Neural cell (in vitro differentiated cells): ENCODE results near the gene CYP8B1.

ENCODE experiments used
- EP300 ChIP-seq: fragments of 450-650 bp; conservative IDR thresholded peaks from 2 replicates; pipeline ENCODE4 v1.6.1; 2014; ENCODE audit warnings: antibody characterized with exemption, mild to moderate bottlenecking, moderate library complexity; ENCODE audit not compliant: poor library complexity, severe bottlenecking
- POLR2AphosphoS5 ChIP-seq: IDR thresholded peaks from 2 replicates; pipeline ENCODE4 v1.6.1; 2012
- RAD21 ChIP-seq: fragments of 450-650 bp; conservative IDR thresholded peaks from 2 replicates; pipeline ENCODE4 v1.6.1; 2014; ENCODE audit warnings: antibody characterized with exemption, mild to moderate bottlenecking, moderate library complexity
- TAF1 ChIP-seq: IDR thresholded peaks from 2 replicates; pipeline ENCODE4 v1.6.1; 2012; ENCODE audit warnings: low read depth
- TF ChIP-seq, protein P1 (sequence below): fragments of 450-650 bp; IDR thresholded peaks from 2 replicates; pipeline ENCODE4 v1.5.1; 2014; ENCODE audit warnings: antibody characterized with exemption, mild to moderate bottlenecking, moderate library complexity; ENCODE audit not compliant: poor library complexity, severe bottlenecking
- TF ChIP-seq, protein P2 (sequence below): IDR thresholded peaks from 2 replicates; pipeline ENCODE4 v1.6.1; 2012; ENCODE audit warnings: borderline replicate concordance

DNA sequence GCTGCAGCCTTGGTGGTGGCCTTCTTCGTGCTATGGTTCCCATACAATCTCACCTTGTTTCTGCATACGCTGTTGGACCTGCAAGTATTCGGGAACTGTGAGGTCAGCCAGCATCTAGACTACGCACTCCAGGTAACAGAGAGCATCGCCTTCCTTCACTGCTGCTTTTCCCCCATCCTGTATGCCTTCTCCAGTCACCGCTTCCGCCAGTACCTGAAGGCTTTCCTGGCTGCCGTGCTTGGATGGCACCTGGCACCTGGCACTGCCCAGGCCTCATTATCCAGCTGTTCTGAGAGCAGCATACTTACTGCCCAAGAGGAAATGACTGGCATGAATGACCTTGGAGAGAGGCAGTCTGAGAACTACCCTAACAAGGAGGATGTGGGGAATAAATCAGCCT, 10.4 kb downstream of the CYP8B1 start:
- TF ChIP-seq, protein P1, sequence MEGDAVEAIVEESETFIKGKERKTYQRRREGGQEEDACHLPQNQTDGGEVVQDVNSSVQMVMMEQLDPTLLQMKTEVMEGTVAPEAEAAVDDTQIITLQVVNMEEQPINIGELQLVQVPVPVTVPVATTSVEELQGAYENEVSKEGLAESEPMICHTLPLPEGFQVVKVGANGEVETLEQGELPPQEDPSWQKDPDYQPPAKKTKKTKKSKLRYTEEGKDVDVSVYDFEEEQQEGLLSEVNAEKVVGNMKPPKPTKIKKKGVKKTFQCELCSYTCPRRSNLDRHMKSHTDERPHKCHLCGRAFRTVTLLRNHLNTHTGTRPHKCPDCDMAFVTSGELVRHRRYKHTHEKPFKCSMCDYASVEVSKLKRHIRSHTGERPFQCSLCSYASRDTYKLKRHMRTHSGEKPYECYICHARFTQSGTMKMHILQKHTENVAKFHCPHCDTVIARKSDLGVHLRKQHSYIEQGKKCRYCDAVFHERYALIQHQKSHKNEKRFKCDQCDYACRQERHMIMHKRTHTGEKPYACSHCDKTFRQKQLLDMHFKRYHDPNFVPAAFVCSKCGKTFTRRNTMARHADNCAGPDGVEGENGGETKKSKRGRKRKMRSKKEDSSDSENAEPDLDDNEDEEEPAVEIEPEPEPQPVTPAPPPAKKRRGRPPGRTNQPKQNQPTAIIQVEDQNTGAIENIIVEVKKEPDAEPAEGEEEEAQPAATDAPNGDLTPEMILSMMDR = no peak
- TF ChIP-seq TAF1 (no peak), EP300 (no peak), POLR2AphosphoS5 (no peak), RAD21 (no peak)
- TF ChIP-seq, protein P2, sequence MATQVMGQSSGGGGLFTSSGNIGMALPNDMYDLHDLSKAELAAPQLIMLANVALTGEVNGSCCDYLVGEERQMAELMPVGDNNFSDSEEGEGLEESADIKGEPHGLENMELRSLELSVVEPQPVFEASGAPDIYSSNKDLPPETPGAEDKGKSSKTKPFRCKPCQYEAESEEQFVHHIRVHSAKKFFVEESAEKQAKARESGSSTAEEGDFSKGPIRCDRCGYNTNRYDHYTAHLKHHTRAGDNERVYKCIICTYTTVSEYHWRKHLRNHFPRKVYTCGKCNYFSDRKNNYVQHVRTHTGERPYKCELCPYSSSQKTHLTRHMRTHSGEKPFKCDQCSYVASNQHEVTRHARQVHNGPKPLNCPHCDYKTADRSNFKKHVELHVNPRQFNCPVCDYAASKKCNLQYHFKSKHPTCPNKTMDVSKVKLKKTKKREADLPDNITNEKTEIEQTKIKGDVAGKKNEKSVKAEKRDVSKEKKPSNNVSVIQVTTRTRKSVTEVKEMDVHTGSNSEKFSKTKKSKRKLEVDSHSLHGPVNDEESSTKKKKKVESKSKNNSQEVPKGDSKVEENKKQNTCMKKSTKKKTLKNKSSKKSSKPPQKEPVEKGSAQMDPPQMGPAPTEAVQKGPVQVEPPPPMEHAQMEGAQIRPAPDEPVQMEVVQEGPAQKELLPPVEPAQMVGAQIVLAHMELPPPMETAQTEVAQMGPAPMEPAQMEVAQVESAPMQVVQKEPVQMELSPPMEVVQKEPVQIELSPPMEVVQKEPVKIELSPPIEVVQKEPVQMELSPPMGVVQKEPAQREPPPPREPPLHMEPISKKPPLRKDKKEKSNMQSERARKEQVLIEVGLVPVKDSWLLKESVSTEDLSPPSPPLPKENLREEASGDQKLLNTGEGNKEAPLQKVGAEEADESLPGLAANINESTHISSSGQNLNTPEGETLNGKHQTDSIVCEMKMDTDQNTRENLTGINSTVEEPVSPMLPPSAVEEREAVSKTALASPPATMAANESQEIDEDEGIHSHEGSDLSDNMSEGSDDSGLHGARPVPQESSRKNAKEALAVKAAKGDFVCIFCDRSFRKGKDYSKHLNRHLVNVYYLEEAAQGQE = no peak
